ENCODE measurements around the gene MRPL45. TPM values are rescaled to one million over a fixed set of nuclear protein-coding genes. Genes with fewer than 3 reads are reported as not detected.
"Not testable (repeated sequence)": the region's sequence is repeated elsewhere in the genome, so short reads cannot be mapped to it uniquely, and the experiment has no call there.

The MRPL45 gene
- 10 to 100 TPM; 64.6 to 72.3 TPM for total RNA-seq

GRCh38 chr17:38296834-38297517, at the start of gene MRPL45:
MRPL45 (plus strand) TSS chr17:38297168; CDS start chr17:38297184, 16 bp downstream.
- H3K9me3 Mint-ChIP-seq, H3K36me3 Mint-ChIP-seq: not testable (repeated sequence)
- peak within 1 kb of the TSS; percentile 97 to 98 for H3K27ac Mint-ChIP-seq
- ATAC-seq (peak; percentile 94 to 97), DNase-seq (ENCODE audit: low spot score in 2 of 2) (peak; percentile 95 to 98)

- H3K9me3 Mint-ChIP-seq: not testable (repeated sequence)
Observed at GRCh38 chr17:38253191-38253590, 43.8 kb upstream of the MRPL45 start.

GRCh38 chr17:38254357-38254756, 42.6 kb upstream of the MRPL45 start:
- not testable (repeated sequence) for ATAC-seq; H3K36me3 Mint-ChIP-seq; H3K27ac Mint-ChIP-seq; DNase-seq (ENCODE audit: low spot score in 2 of 2); H3K9me3 Mint-ChIP-seq

More at GRCh38 chr17:38253191-38253590, 43.8 kb upstream of the MRPL45 start:
- H3K27ac Mint-ChIP-seq; DNase-seq (ENCODE audit: low spot score in 2 of 2); H3K36me3 Mint-ChIP-seq; ATAC-seq: not testable (repeated sequence)

- DNase-seq (ENCODE audit: low spot score in 2 of 2): peak; percentile 75 to 83
- not testable (repeated sequence) for H3K36me3 Mint-ChIP-seq, H3K27ac Mint-ChIP-seq, H3K9me3 Mint-ChIP-seq
- ATAC-seq: peak; percentile 85 to 92
Observed at GRCh38 chr17:38257013-38257621, 39.9 kb upstream of the MRPL45 start.

GRCh38 chr17:38265974-38266506, 30.9 kb upstream of the MRPL45 start:
- ATAC-seq; DNase-seq (ENCODE audit: low spot score in 2 of 2); H3K36me3 Mint-ChIP-seq; H3K27ac Mint-ChIP-seq; H3K9me3 Mint-ChIP-seq: not testable (repeated sequence)

- H3K9me3 Mint-ChIP-seq; H3K27ac Mint-ChIP-seq; ATAC-seq; DNase-seq (ENCODE audit: low spot score in 2 of 2); H3K36me3 Mint-ChIP-seq: not testable (repeated sequence)
Observed at GRCh38 chr17:38266571-38266970, 30.4 kb upstream of the MRPL45 start.

- not testable (repeated sequence) for DNase-seq (ENCODE audit: low spot score in 2 of 2); H3K36me3 Mint-ChIP-seq; H3K27ac Mint-ChIP-seq; ATAC-seq; H3K9me3 Mint-ChIP-seq
Observed at GRCh38 chr17:38268138-38268537, 28.8 kb upstream of the MRPL45 start.

- DNase-seq (ENCODE audit: low spot score in 2 of 2); ATAC-seq; H3K9me3 Mint-ChIP-seq; H3K36me3 Mint-ChIP-seq; H3K27ac Mint-ChIP-seq: not testable (repeated sequence)
Observed at GRCh38 chr17:38269045-38269444, 27.9 kb upstream of the MRPL45 start.

GRCh38 chr17:38269552-38269951, 27.4 kb upstream of the MRPL45 start:
- H3K27ac Mint-ChIP-seq; DNase-seq (ENCODE audit: low spot score in 2 of 2); H3K9me3 Mint-ChIP-seq; H3K36me3 Mint-ChIP-seq: not testable (repeated sequence)
- ATAC-seq: peak; percentile 46 to 57

GRCh38 chr17:38285994-38286393, 11.0 kb upstream of the MRPL45 start:
- not testable (repeated sequence) for H3K36me3 Mint-ChIP-seq; H3K9me3 Mint-ChIP-seq; H3K27ac Mint-ChIP-seq; DNase-seq (ENCODE audit: low spot score in 2 of 2)
- ATAC-seq: peak in 1 of 2 donors; percentile 3

GRCh38 chr17:38286501-38287091, 10.4 kb upstream of the MRPL45 start:
- ATAC-seq (peak; percentile 99), DNase-seq (ENCODE audit: low spot score in 2 of 2) (peak; percentile 22 to 74)
- peak overlapping the region; percentile 69 to 75 for H3K27ac Mint-ChIP-seq
- not testable (repeated sequence) for H3K36me3 Mint-ChIP-seq, H3K9me3 Mint-ChIP-seq

- ATAC-seq: not testable (repeated sequence)
Observed at GRCh38 chr17:38288217-38288827, 8.6 kb upstream of the MRPL45 start.

GRCh38 chr17:38289760-38290159, 7.2 kb upstream of the MRPL45 start:
- not testable (repeated sequence) for H3K9me3 Mint-ChIP-seq; ATAC-seq; H3K36me3 Mint-ChIP-seq; H3K27ac Mint-ChIP-seq; DNase-seq (ENCODE audit: low spot score in 2 of 2)

More at GRCh38 chr17:38288217-38288827, 8.6 kb upstream of the MRPL45 start:
- H3K9me3 Mint-ChIP-seq; H3K36me3 Mint-ChIP-seq; DNase-seq (ENCODE audit: low spot score in 2 of 2); H3K27ac Mint-ChIP-seq: not testable (repeated sequence)

GRCh38 chr17:38295602-38296365, 1.2 kb upstream of the MRPL45 start:
- DNase-seq (ENCODE audit: low spot score in 2 of 2); H3K9me3 Mint-ChIP-seq; H3K36me3 Mint-ChIP-seq; ATAC-seq: not testable (repeated sequence)
- peak overlapping the region in 1 of 2 donors; percentile 97 for H3K27ac Mint-ChIP-seq

- Mint-ChIP-seq H3K27ac (peak overlapping the region in 1 of 2 donors; percentile 74), H3K9me3 (no peaks in the 10 kb centered on the region), H3K36me3 (peaks cover 9 to 13% of the 10 kb centered on the region in 2 donors)
- DNase-seq (ENCODE audit: low spot score in 2 of 2) (no peak), ATAC-seq (no peak)
Observed at GRCh38 chr17:38315497-38315896, 18.5 kb downstream of the MRPL45 start.

GRCh38 chr17:38317081-38317480, 20.1 kb downstream of the MRPL45 start:
- ATAC-seq: no peak
- no peak overlapping the region for H3K27ac Mint-ChIP-seq

More at GRCh38 chr17:38317081-38317480, 20.1 kb downstream of the MRPL45 start:
- H3K36me3 Mint-ChIP-seq: peaks cover 9 to 13% of the 10 kb centered on the region in 2 donors
- H3K9me3 Mint-ChIP-seq: no peaks in the 10 kb centered on the region
- DNase-seq (ENCODE audit: low spot score in 2 of 2): no peak

Data from activated naive CD4-positive, alpha-beta T cell treated with anti-CD3 and anti-CD28 coated beads, Interleukin-2, amount 50 U/mL, for 72 hours (primary cell).